GM21576 (cell line): ENCODE results near the gene KCNJ6.
A peak's percentile ranks its signal among the peaks of the same experiment; 100 is the strongest.
"Not testable (repeated sequence)": the region's sequence is repeated elsewhere in the genome, so short reads cannot be mapped to it uniquely, and the experiment has no call there.

Source experiments
- ATAC-seq: cut with Tn5 transposase; IDR thresholded peaks from one replicate; pipeline ENCODE4 v1.9.1; 2021; ENCODE audit warnings: mild to moderate bottlenecking, moderate library complexity; ENCODE audit not compliant: unreplicated experiment

KCNJ6 gene

GRCh38 chr21:37658121-37658816, 258.0 kb downstream of the KCNJ6 start:
- no peak for ATAC-seq

GRCh38 chr21:37656899-37657298, 259.4 kb downstream of the KCNJ6 start:
- ATAC-seq = no peak

GRCh38 chr21:37655611-37656300, 260.5 kb downstream of the KCNJ6 start:
- ATAC-seq = no peak

- ATAC-seq = no peak
Observed at GRCh38 chr21:37654596-37654995, 261.7 kb downstream of the KCNJ6 start.

GRCh38 chr21:37653201-37653600, 263.1 kb downstream of the KCNJ6 start:
- no peak for ATAC-seq

- no peak for ATAC-seq
Observed at GRCh38 chr21:37647781-37648180, 268.5 kb downstream of the KCNJ6 start.

- not testable (repeated sequence) for ATAC-seq
Observed at GRCh38 chr21:37646761-37647160, 269.5 kb downstream of the KCNJ6 start.

- ATAC-seq = no peak
Observed at GRCh38 chr21:37645848-37646247, 270.4 kb downstream of the KCNJ6 start.

GRCh38 chr21:37644636-37645035, 271.6 kb downstream of the KCNJ6 start:
- ATAC-seq = no peak

- ATAC-seq = not testable (repeated sequence)
Observed at GRCh38 chr21:37643862-37644261, 272.4 kb downstream of the KCNJ6 start.

- no peak for ATAC-seq
Observed at GRCh38 chr21:37642493-37642892, 273.8 kb downstream of the KCNJ6 start.

GRCh38 chr21:37639756-37640155, 276.5 kb downstream of the KCNJ6 start:
- ATAC-seq = no peak

GRCh38 chr21:37636152-37636860, 280.0 kb downstream of the KCNJ6 start:
- ATAC-seq = no peak

GRCh38 chr21:37631319-37632117, 284.7 kb downstream of the KCNJ6 start:
- ATAC-seq = peak; percentile 67

- ATAC-seq = no peak
Observed at GRCh38 chr21:37630872-37631271, 285.4 kb downstream of the KCNJ6 start.

GRCh38 chr21:37628362-37628761, 287.9 kb downstream of the KCNJ6 start:
- no peak for ATAC-seq

GRCh38 chr21:37627561-37627960, 288.7 kb downstream of the KCNJ6 start:
- no peak for ATAC-seq

GRCh38 chr21:37627074-37627473, 289.2 kb downstream of the KCNJ6 start:
- no peak for ATAC-seq

- no peak for ATAC-seq
Observed at GRCh38 chr21:37626320-37626719, 289.9 kb downstream of the KCNJ6 start.

- no peak for ATAC-seq
Observed at GRCh38 chr21:37623689-37624088, 292.6 kb downstream of the KCNJ6 start.

- ATAC-seq = no peak
Observed at GRCh38 chr21:37623183-37623582, 293.1 kb downstream of the KCNJ6 start.
